SK-N-MC (cell line): Measurements from ENCODE around the gene LCE1F.

Experiments
- EZH2 ChIP-seq: fragments of 200-600 bp; sonication (generic); IDR thresholded peaks from one replicate; pipeline ENCODE4 v1.6.1; 2017; ENCODE audit warnings: antibody characterized with exemption
- FOXP2 ChIP-seq: optimal IDR thresholded peaks from 2 replicates; pipeline ENCODE3; 2011; ENCODE audit warnings: mild to moderate bottlenecking, moderate library complexity; ENCODE audit not compliant: insufficient read depth; ENCODE audit errors: extremely low read length, control extremely low read depth
- POLR2AphosphoS5 ChIP-seq: IDR thresholded peaks from 2 replicates; pipeline ENCODE4 v1.6.1; 2012; ENCODE audit warnings: mild to moderate bottlenecking, low read depth, low read length, borderline replicate concordance

DNA sequence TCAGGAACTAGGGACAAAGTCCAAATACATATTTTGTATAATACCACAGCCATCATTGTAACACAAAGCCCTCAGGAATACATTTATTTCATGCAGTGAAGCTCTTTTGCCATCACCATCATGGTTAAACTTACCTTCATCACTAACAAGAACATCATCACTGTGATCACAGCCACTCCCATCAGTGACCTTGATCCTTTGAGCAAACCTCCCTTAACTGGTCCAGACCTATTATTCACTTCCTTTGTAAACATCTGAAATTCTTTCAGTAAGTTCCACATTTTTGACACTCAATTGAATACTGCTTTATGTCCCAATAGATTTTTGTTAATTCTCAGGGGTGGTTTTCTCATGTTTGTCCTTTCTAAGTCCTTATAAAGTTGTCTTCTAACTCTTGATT is 33.3 kb upstream of the LCE1F start:
- TF ChIP-seq EZH2 (no peak), POLR2AphosphoS5 (no peak), FOXP2 (no peak)
